Activated effector memory CD4-positive, alpha-beta T cell treated with Interleukin-2 at 50 U/mL for 16 hours (primary cell): ENCODE results near the gene TGIF1.

Source experiments
- DNase-seq: peaks from one replicate; pipeline ENCODE4 v3.0.0-alpha.2; 2020

Gene TGIF1

DNA sequence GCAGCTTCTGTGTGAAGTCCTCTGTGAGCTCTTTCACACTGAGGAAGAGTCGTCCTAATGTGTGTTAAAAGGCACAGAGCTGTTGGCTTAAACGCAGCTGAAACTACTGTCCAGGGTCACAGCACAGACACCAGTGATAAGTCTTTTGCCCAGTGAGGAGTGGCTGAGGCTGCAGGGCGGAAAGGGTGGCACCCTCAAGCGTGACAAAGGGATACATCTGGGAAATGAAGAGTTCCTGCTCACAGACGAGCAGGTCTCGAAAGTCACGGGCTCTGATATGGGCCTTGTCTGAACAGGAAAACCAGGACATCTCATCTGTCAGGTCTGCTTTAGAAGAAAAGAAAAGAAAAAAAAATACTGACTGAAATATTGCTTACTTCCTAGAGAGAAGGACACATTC is 36.5 kb downstream of the TGIF1 start:
- no peak for DNase-seq

DNA sequence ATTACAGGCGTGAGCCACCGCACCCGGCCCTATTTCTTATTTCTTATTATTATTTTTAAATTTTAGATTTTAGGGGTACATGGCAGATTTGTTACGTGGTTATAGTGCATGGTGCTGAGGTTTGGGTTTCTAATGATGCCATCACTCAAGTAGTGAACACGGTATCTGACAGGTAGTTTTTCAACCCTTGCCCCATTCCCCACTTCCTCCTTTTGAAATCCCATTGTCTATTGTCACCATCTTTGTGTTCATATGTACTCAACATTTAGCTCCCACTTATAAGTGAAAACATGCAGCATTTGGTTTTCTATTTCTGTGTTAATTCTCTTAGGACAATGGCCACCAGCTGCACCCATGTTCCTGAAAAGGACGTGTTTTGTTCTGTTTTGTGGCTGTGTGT is 39.5 kb downstream of the TGIF1 start:
- DNase-seq: no peak

- no peak for DNase-seq
Measured at GRCh38 chr18:3491981-3492555, 42.1 kb downstream of the TGIF1 start.

DNA sequence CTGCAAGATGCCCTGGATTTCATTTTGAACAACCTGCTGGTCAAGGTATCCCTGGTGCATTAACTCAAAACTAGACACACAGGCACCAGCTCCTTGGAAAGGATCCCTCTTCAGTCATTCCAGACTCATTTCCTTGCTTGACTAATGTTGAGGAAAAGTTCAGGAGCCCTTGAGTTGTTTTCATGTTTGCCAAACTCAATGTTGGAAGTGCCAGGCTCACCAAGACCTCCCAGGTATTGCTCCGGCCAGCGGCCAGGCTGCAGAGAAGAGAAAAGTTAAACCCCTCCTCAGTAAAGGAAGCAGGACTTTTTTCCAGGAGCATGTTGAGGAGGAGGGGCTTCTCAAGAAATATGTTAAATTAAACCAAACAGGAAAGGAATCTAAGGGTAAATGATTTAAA is 42.7 kb downstream of the TGIF1 start:
- no peak for DNase-seq

DNA sequence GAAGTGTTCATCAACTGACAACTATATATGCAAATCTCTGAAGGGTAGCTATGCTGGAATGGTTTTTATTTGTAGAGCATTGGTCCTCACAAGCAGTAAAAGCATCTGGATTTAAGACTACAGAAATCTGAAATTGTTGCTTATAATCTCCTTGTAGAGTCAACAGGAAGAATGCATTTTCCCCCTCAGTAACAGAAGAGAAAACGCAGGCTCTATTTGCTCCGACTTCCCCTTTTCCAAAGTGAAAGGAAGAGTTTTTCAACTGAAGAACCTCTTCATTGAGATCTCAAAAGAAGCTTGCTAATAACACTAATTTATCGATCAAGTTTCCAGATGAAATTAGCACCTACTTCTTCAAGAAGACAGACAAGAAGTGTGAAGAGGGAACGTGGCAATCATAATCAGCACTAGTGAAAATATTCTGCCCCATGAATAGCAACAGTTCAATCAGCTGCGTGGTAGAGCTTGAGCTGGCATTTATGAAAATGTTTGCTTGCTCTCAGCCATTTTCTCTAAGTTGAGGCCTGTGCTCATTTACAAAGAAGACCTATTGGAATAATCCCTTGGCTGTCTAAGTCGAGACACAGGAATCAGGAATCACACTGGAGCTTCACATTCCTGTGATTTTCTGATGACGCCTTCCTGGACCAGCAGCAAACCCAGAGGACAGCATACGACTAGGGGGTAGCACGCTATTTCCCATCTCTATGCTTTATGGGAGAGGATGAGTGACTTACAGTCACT is 43.7 kb downstream of the TGIF1 start:
- DNase-seq: no peak

DNA sequence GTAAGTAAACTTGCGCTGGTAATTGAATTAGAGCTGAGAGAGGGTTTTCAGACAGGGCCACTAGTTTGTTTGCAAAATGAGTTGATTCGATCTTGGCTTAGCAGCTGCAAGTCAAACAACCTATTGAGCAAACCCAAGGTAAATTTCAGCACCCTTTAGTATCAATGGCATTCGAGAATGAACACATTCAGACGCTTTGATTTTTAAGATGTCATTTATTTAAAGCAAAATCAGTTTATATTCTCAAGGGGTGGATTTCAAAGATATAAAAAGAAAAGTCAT is 44.2 kb downstream of the TGIF1 start:
- DNase-seq: no peak

DNA sequence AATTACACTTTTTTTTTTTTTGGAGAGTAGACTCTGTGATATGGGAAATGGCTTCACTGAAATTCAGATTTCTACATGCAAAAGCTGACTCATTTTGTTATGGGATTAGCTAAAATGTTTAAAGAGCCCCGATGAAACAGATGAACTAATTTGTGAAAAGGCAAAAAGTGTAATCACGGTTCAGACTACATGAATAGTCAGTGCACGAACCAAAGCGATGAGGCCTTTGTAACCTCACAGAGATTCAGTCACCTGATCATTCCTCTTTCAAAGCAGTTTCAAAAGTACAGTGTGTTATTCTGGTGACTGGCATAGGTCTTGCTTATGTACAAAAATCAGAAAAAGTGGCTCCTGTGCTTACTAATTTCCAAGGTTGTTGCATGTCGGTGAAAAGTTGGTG is 44.6 kb downstream of the TGIF1 start:
- DNase-seq: no peak

- no peak for DNase-seq
Measured at GRCh38 chr18:3495691-3496430, 45.9 kb downstream of the TGIF1 start.

DNA sequence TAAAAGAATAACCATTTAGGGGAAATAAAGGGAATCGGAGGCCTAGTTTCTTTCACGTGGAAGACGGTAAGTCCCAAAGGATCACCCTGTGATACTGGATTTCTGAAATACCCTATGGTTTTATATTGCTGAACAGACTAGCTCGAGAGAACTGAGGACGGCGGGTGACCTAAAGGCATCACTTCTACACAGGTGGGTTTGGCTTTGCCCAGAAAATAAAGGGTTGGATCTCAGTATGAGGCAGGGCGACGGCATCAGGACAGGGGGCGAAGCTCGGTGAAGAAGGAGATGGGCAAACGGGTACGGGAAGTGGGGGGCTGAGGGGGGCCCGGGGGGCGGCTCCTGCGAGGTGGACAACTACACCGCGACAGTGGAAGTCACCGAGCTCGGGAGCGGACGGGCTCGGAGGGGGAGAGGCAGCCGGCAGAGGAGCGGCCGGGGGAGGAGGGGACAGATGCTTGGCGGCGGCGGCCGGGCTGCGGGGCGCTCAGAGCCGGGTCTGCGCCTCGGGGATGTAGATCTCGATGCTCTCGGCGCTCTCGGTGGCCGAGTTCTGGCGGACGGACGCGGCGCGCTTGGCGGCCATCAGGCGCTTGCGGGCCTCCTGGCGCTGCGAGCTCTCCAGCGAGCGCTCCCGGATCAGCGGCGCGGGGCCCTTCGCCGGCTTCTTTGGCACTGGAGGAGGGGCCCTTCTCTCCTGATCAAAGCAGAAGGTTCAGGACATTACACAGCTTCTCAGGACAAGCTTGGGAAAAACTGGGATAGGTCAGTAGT is 48.9 kb downstream of the TGIF1 start:
- DNase-seq: no peak

DNA sequence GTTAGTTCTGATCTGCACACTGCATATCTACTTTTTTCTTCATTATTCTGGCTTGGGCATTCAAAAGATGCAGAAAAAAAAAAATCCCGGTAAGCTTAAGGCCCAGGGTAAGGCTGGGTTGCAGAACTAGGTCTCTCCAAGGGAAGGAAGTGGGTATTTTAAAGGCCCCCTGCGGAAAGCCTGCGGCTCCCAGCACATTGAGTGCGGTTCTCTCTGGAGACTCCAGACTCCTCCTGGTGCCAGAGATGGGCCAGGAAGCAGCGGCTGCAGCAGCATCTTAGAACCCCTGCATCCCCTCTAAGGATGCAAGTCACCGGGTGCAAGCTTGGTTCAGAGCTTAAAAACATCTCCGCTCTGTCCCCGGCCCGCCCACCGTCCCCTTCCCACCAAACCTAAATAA is 49.5 kb downstream of the TGIF1 start:
- no peak for DNase-seq

DNA sequence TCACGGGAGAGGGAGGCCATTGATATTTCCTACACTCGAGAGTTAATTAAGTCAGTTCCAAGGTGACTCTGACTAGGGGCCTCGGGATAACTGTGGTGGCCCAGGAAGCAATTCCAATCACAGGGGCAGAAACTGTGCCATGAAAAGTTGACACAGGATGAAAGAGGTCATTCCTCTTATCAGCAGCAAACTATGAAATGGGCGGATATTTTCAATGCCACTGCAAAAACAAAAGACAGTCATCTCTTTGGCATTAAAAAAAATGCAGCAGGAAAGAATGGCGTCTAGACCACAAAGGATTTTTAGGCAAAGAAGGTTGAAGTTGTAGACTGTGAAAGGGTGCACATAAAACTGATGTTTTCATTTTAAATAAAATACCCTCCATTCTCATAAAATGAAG is 50.0 kb downstream of the TGIF1 start:
- DNase-seq: no peak

DNA sequence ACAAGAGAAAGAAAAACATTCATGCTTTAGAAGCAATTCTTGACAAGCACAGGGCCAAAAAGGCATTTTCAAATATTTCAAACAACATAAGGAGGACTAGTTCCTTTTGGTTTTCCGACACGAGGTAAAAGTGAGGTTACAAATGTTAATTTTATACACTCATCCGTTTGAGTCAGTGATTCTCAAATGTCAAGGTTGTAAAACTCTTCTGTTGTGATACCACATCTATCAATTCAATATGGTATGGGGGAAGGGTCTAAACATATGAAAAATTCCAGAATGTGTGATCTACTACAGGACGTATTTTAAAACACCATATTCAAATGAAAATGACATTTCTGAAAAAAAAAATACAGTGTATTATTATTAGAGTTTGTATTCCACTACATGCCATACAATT is 52.7 kb downstream of the TGIF1 start:
- DNase-seq: no peak

DNA sequence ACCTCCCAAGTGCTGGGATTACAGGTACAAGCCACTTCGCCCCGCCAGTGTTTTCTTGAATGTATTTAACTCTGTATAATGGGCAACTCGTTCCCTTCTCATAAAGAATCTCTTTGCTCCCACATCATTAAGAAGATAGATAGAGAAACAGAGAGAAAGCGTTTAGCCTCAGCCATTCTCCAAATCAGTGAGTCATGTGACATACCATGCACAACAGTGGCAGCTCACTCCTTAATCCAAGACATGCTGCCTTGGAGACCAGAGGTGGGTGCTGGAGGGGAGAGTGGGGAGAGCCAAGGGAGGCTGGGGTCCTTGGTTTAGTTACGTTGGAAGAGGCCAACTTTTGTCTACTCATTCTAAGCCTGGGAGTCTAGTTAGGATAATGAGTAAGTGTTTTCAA is 54.7 kb downstream of the TGIF1 start:
- DNase-seq: no peak

DNA sequence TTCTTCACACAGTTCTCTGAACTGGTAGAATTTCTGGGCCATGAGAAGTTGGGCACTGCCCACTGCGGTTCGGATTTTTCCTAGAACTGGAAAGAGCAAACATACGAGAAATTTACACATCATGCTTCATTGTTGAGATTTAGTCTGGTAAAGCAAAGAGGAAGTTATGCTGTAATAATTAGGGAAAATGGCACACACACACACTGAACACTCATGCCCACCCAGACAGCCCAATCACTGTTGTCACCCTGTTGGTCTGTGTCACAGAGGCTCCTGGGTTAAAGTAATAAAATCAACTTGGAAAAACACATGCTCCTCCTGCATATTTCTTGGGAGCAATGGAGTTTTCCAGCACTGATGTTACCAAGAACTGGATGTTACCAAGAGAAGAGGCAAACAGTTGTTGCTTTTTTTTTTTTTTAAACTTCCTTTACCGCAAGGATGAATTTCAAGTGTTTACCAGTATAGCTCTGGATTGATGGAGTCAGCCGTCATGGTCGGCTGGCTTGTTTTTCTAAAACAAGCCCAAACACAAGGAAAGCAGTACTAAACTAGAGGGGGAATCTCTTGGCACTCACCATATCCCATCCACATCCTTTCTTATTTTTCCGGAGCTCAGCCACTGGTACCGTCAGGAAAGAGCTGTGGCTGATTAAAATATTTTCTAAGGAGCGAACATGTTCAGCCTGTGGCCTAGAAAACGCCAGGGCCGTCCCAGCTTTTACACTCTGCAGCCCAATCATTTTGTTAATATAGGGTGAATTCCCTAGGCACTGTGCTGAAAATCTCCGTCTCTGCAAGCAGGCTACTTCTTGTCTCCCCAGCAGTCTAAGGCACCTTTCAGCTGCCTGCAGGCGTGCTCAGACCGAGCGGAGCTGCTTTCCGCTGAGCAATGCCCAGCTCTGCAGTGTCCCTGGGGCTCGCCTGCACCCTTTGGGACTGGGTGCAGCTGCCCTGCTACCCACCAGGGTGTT is 58.9 kb downstream of the TGIF1 start:
- DNase-seq: no peak
